ENCODE data around the gene ZNF558.

Gene ZNF558

GRCh38 chr19:8832132-8833021 lies at the start of gene ZNF558, which contains the start of gene MBD3L1:
TSS of gene ZNF558 (minus strand) at chr19:8832304. CDS start at chr19:8822659, 9,645 bp downstream.
TSS of gene MBD3L1 (plus strand) at chr19:8832377. CDS start at chr19:8842679, 10,302 bp downstream.
- TF ChIP-seq CTCF (IDR thresholded peaks at IDR 0.05; ENCODE audit: low read depth, low read length, missing control alignments), result no peak
- Histone ChIP-seq H3K4me3 (ENCODE audit: low read depth, low read length) (peak within 1 kb of the TSS; percentile 70), H3K27me3 (replicated peaks) (no peaks in the 10 kb centered on the region), H3K27ac (peak within 1 kb of the TSS; percentile 86), H3K36me3 (replicated peaks) (no peaks in the 10 kb centered on the region)
- DNase-seq, result peak; percentile 98
- in situ Hi-C loops (cut with HindIII; ENCODE audit: low pct_ligation_motif_present, low sequenced_read_pairs), result no loop called here

GRCh38 chr19:8881512-8881911 lies 49.4 kb upstream of the ZNF558 start:
- H3K36me3 ChIP-seq (replicated peaks), result no peaks in the 10 kb centered on the region
- H3K27me3 ChIP-seq (replicated peaks), result no peaks in the 10 kb centered on the region
- no peak overlapping the region for H3K27ac ChIP-seq
- no peak for DNase-seq
- H3K4me3 ChIP-seq (ENCODE audit: low read depth, low read length), result no peak overlapping the region
- no peak for TF ChIP-seq CTCF (IDR thresholded peaks at IDR 0.05; ENCODE audit: low read depth, low read length, missing control alignments)
- in situ Hi-C loops (cut with HindIII; ENCODE audit: low pct_ligation_motif_present, low sequenced_read_pairs), result no loop called here

GRCh38 chr19:8880868-8881488 lies 48.9 kb upstream of the ZNF558 start:
- Histone ChIP-seq H3K4me3 (ENCODE audit: low read depth, low read length) (no peak overlapping the region), H3K27me3 (replicated peaks) (no peaks in the 10 kb centered on the region), H3K36me3 (replicated peaks) (no peaks in the 10 kb centered on the region), H3K27ac (no peak overlapping the region)
- no peak for DNase-seq
- TF ChIP-seq CTCF (IDR thresholded peaks at IDR 0.05; ENCODE audit: low read depth, low read length, missing control alignments), result no peak
- in situ Hi-C loops (cut with HindIII; ENCODE audit: low pct_ligation_motif_present, low sequenced_read_pairs), result no loop called here

- in situ Hi-C loops (cut with HindIII; ENCODE audit: low pct_ligation_motif_present, low sequenced_read_pairs), result no loop called here
- no peak for TF ChIP-seq CTCF (IDR thresholded peaks at IDR 0.05; ENCODE audit: low read depth, low read length, missing control alignments)
- H3K36me3 ChIP-seq (replicated peaks), result no peaks in the 10 kb centered on the region
- no peaks in the 10 kb centered on the region for H3K27me3 ChIP-seq (replicated peaks)
- H3K27ac ChIP-seq, result no peak overlapping the region
- H3K4me3 ChIP-seq (ENCODE audit: low read depth, low read length), result no peak overlapping the region
- DNase-seq, result no peak
Measured at GRCh38 chr19:8877854-8878705, 46.0 kb upstream of the ZNF558 start.

- no peak for DNase-seq
- Histone ChIP-seq H3K36me3 (replicated peaks) (no peaks in the 10 kb centered on the region), H3K27me3 (replicated peaks) (no peaks in the 10 kb centered on the region), H3K27ac (no peak overlapping the region), H3K4me3 (ENCODE audit: low read depth, low read length) (no peak overlapping the region)
- TF ChIP-seq CTCF (IDR thresholded peaks at IDR 0.05; ENCODE audit: low read depth, low read length, missing control alignments), result no peak
- in situ Hi-C loops (cut with HindIII; ENCODE audit: low pct_ligation_motif_present, low sequenced_read_pairs), result no loop called here
Measured at GRCh38 chr19:8866344-8866743, 34.2 kb upstream of the ZNF558 start.

Data from brain microvascular endothelial cell (primary cell).